ENCODE data around the gene IGFBP7. TPM values are rescaled to one million over a fixed set of nuclear protein-coding genes. Genes with fewer than 3 reads are reported as not detected.

Gene IGFBP7

DNA sequence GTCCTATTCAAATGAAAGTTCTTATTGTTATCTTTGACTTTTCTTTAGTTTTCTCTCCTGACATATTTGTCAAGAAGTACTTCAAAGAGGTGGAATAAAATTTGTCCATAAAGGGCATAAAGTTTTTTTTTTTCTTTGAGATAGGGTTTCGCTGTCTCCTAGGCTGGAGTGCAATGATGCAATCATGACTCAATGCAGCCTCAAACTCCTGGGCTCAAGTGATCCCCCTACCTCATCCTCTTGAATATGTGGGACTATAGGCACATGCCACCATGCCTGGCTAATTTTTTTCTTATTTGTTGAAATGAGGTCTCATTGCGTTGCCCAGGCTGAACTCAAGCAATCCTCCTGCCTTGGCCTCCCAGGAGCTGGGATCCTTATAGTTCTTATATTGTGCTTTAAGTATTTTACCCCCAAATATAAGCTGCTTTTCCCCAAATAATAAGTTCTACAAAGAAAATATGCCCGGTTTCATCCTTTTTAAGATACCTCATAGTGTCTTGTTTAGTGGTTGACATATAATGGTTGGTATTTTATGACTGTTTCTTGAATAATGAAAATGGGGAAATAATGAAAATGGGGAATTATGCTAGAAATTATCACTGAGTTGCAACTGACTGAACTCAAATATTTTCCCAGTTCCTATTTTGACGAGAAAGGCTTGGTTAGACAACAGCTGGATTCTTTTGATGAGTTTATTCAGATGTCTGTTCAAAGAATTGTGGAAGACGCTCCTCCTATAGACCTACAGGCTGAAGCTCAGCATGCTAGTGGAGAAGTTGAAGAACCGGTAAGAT lies 119.9 kb downstream of the IGFBP7 start:
- no peak overlapping the region for H2AK5ac ChIP-seq (ENCODE audit: low read length)
- H3K27me3 ChIP-seq (ENCODE audit: insufficient read depth, low read length, poor library complexity), result no peaks in the 10 kb centered on the region
- no peak overlapping the region for H3K4me2 ChIP-seq (ENCODE audit: low read length)
- H3K18ac ChIP-seq (ENCODE audit: low read length), result no peak overlapping the region
- no peak overlapping the region for H2BK5ac ChIP-seq (ENCODE audit: low read length)
- H3K79me2 ChIP-seq (ENCODE audit: control insufficient read depth, insufficient read depth, low read length), result peaks cover 10% of the 10 kb centered on the region
- no peak overlapping the region for H3K4me3 ChIP-seq (ENCODE audit: low read length)
- peak; percentile 48 for DNase-seq
- no peak overlapping the region for H3K27ac ChIP-seq (ENCODE audit: low read depth, low read length)
- H2BK120ac ChIP-seq (ENCODE audit: low read depth, low read length), result no peak overlapping the region
- no peak overlapping the region for H3K9ac ChIP-seq (ENCODE audit: low read length)
- H3K56ac ChIP-seq (ENCODE audit: low read length), result no peak overlapping the region
- no peak overlapping the region for H3K23ac ChIP-seq (ENCODE audit: low read length)
- peaks cover 4% of the 10 kb centered on the region for H3K36me3 ChIP-seq (ENCODE audit: control insufficient read depth, insufficient read depth, low read length)
- no peak overlapping the region for H3K4ac ChIP-seq (ENCODE audit: low read depth, low read length)
- H3K4me1 ChIP-seq (ENCODE audit: control insufficient read depth, low read depth, low read length), result no peaks in the 10 kb centered on the region
- H4K8ac ChIP-seq (ENCODE audit: low read depth, low read length), result no peak overlapping the region
- no peak overlapping the region for H2BK15ac ChIP-seq (replicated peaks; ENCODE audit: low read depth)
- H4K5ac ChIP-seq (ENCODE audit: low read length), result no peak overlapping the region
- no CpG with 5 or more reads among the region's 6 CpGs for WGBS (ENCODE audit: extremely low coverage, insufficient coverage, low lambda C conversion rate)
- H3K79me1 ChIP-seq (ENCODE audit: low read length), result peaks cover 7% of the 10 kb centered on the region

GRCh38 chr4:56986952-56987351 lies 123.2 kb downstream of the IGFBP7 start:
- Histone ChIP-seq H3K23ac (ENCODE audit: low read length) (no peak overlapping the region), H3K56ac (ENCODE audit: low read length) (no peak overlapping the region), H3K4me2 (ENCODE audit: low read length) (no peak overlapping the region), H3K36me3 (ENCODE audit: control insufficient read depth, insufficient read depth, low read length) (peaks cover 1% of the 10 kb centered on the region), H4K8ac (ENCODE audit: low read depth, low read length) (no peak overlapping the region), H3K27ac (ENCODE audit: low read depth, low read length) (no peak overlapping the region), H2BK120ac (ENCODE audit: low read depth, low read length) (no peak overlapping the region), H3K4me1 (ENCODE audit: control insufficient read depth, low read depth, low read length) (no peaks in the 10 kb centered on the region), H4K5ac (ENCODE audit: low read length) (no peak overlapping the region), H2BK5ac (ENCODE audit: low read length) (no peak overlapping the region), H3K79me1 (ENCODE audit: low read length) (peaks cover 7% of the 10 kb centered on the region), H3K4me3 (ENCODE audit: low read length) (no peak overlapping the region), H2AK5ac (ENCODE audit: low read length) (no peak overlapping the region), H3K79me2 (ENCODE audit: control insufficient read depth, insufficient read depth, low read length) (peaks cover 31% of the 10 kb centered on the region), H3K18ac (ENCODE audit: low read length) (no peak overlapping the region), H2BK15ac (replicated peaks; ENCODE audit: low read depth) (no peak overlapping the region), H3K27me3 (ENCODE audit: insufficient read depth, low read length, poor library complexity) (no peaks in the 10 kb centered on the region), H3K4ac (ENCODE audit: low read depth, low read length) (no peak overlapping the region), H3K9ac (ENCODE audit: low read length) (no peak overlapping the region)
- WGBS (ENCODE audit: extremely low coverage, insufficient coverage, low lambda C conversion rate), result no CpG with 5 or more reads among the region's 3 CpGs
- no peak for DNase-seq

GRCh38 chr4:56986192-56986591 lies 124.0 kb downstream of the IGFBP7 start:
- peaks cover 7% of the 10 kb centered on the region for H3K79me1 ChIP-seq (ENCODE audit: low read length)
- WGBS (ENCODE audit: extremely low coverage, insufficient coverage, low lambda C conversion rate), result no CpG with 5 or more reads among the region's 1 CpG
- no peak overlapping the region for H3K9ac ChIP-seq (ENCODE audit: low read length)
- no peak overlapping the region for H3K56ac ChIP-seq (ENCODE audit: low read length)
- no peak overlapping the region for H2AK5ac ChIP-seq (ENCODE audit: low read length)
- H2BK5ac ChIP-seq (ENCODE audit: low read length), result no peak overlapping the region
- no peak overlapping the region for H3K27ac ChIP-seq (ENCODE audit: low read depth, low read length)
- H2BK15ac ChIP-seq (replicated peaks; ENCODE audit: low read depth), result no peak overlapping the region
- H3K79me2 ChIP-seq (ENCODE audit: control insufficient read depth, insufficient read depth, low read length), result peaks cover 37% of the 10 kb centered on the region
- H3K36me3 ChIP-seq (ENCODE audit: control insufficient read depth, insufficient read depth, low read length), result peaks cover 1% of the 10 kb centered on the region
- no peak overlapping the region for H4K8ac ChIP-seq (ENCODE audit: low read depth, low read length)
- no peak overlapping the region for H2BK120ac ChIP-seq (ENCODE audit: low read depth, low read length)
- H3K27me3 ChIP-seq (ENCODE audit: insufficient read depth, low read length, poor library complexity), result no peaks in the 10 kb centered on the region
- DNase-seq, result no peak
- H3K4me2 ChIP-seq (ENCODE audit: low read length), result no peak overlapping the region
- H3K4me3 ChIP-seq (ENCODE audit: low read length), result no peak overlapping the region
- no peak overlapping the region for H3K23ac ChIP-seq (ENCODE audit: low read length)
- H3K4ac ChIP-seq (ENCODE audit: low read depth, low read length), result no peak overlapping the region
- H4K5ac ChIP-seq (ENCODE audit: low read length), result no peak overlapping the region
- H3K18ac ChIP-seq (ENCODE audit: low read length), result no peak overlapping the region
- H3K4me1 ChIP-seq (ENCODE audit: control insufficient read depth, low read depth, low read length), result no peaks in the 10 kb centered on the region

GRCh38 chr4:56981795-56982201 lies 128.4 kb downstream of the IGFBP7 start:
- Histone ChIP-seq H3K79me1 (ENCODE audit: low read length) (peaks cover 5% of the 10 kb centered on the region), H3K4ac (ENCODE audit: low read depth, low read length) (no peak overlapping the region), H2BK15ac (replicated peaks; ENCODE audit: low read depth) (no peak overlapping the region), H2BK120ac (ENCODE audit: low read depth, low read length) (no peak overlapping the region), H3K18ac (ENCODE audit: low read length) (no peak overlapping the region), H3K4me2 (ENCODE audit: low read length) (no peak overlapping the region), H3K27me3 (ENCODE audit: insufficient read depth, low read length, poor library complexity) (no peaks in the 10 kb centered on the region), H3K4me1 (ENCODE audit: control insufficient read depth, low read depth, low read length) (no peaks in the 10 kb centered on the region), H3K4me3 (ENCODE audit: low read length) (no peak overlapping the region), H3K36me3 (ENCODE audit: control insufficient read depth, insufficient read depth, low read length) (no peaks in the 10 kb centered on the region), H2AK5ac (ENCODE audit: low read length) (no peak overlapping the region), H3K27ac (ENCODE audit: low read depth, low read length) (no peak overlapping the region), H3K23ac (ENCODE audit: low read length) (no peak overlapping the region), H3K79me2 (ENCODE audit: control insufficient read depth, insufficient read depth, low read length) (peaks cover 57% of the 10 kb centered on the region), H3K9ac (ENCODE audit: low read length) (no peak overlapping the region), H4K8ac (ENCODE audit: low read depth, low read length) (no peak overlapping the region), H3K56ac (ENCODE audit: low read length) (no peak overlapping the region), H4K5ac (ENCODE audit: low read length) (no peak overlapping the region), H2BK5ac (ENCODE audit: low read length) (no peak overlapping the region)
- peak; percentile 67 for DNase-seq
- WGBS (ENCODE audit: extremely low coverage, insufficient coverage, low lambda C conversion rate), result no CpG with 5 or more reads among the region's 4 CpGs

Small RNAs within 50 kb of the gene (small RNA-seq; reads per million reads assigned to genes)
- not detected for gene RNU6-998P (ENCODE audit: insufficient read depth)
